COLO668 (cell line): ENCODE measurements around the gene LGALS4.
"Not testable (repeated sequence)": the region's sequence is repeated elsewhere in the genome, so short reads cannot be mapped to it uniquely, and the experiment has no call there.

Experiments used
- DNase-seq: peaks from one replicate; lab custom pipeline; 2025; ENCODE audit not compliant: unreplicated experiment; lab: John Stamatoyannopoulos, UW

LGALS4 gene, protein sequence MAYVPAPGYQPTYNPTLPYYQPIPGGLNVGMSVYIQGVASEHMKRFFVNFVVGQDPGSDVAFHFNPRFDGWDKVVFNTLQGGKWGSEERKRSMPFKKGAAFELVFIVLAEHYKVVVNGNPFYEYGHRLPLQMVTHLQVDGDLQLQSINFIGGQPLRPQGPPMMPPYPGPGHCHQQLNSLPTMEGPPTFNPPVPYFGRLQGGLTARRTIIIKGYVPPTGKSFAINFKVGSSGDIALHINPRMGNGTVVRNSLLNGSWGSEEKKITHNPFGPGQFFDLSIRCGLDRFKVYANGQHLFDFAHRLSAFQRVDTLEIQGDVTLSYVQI

DNA sequence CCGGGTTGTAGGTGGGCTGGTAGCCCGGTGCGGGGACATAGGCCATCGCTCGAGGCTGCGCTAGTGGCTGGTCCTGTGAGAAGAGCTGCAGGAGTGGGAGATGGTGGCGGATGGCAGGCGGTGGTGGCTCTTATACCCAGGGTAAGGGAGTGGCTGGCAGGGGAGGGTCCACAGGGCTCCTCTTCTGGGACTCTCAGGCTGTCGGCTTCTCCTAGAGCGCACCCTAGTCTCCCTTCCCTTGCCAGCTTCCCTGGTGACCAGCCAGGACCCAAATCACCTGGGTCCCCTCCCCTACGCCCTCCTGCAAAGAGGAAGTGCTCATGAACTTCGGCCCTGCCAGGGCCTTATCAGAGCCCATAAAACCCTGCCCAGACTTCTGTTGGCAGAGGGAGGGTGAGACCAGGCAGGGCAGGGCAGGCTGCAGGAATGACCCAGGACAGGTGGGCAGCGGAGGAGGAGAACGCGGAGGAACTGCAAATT, at the start of gene LGALS4:
Gene LGALS4 (minus strand): TSS at position 105 of the 480 bp plus-strand sequence. CDS start 59 bp downstream, at position 46.
- DNase-seq: no peak

DNA sequence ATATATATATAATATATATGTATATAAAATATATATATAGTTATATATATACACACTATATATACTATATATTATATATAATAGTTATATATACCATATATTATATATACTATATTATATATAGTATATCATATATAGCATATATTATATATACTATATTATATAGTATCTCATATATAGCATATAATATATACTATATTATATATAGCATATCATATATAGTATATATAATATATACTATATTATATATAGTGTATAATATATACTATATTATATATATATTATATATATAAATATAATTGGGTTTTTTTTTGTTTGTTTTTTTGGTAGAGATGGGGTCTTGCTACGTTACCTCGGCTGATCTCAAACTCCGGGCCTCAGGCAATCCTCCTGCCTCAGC, 48.6 kb upstream of the LGALS4 start:
- no peak for DNase-seq

DNA sequence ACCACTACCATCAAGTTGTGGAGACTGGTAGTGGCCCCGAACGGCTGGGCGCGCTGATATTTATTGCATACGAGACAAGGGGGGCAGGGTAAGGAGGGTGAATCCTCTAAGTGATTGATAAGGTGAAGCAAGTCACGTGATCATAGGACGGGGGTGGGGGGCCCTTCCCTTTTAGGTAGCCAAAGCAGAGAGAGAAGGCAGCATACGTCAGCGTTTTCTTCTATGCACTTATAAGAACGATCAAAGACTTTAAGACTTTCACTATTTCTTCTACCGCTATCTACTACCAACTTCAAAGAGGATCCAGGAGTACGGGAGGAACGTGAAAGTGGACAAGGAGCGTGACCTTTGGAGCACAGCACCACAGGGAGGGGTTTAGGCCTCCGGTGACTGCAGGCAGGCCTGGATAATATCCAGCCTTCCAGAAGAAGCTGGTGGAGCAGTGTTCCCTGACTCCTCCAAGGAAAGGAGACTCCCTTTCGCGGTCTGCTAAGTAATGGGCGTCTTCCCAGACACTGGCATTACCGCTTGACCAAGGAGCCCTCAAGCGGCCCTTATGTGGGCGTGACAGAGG, 47.0 kb upstream of the LGALS4 start:
- DNase-seq: not testable (repeated sequence)

DNA sequence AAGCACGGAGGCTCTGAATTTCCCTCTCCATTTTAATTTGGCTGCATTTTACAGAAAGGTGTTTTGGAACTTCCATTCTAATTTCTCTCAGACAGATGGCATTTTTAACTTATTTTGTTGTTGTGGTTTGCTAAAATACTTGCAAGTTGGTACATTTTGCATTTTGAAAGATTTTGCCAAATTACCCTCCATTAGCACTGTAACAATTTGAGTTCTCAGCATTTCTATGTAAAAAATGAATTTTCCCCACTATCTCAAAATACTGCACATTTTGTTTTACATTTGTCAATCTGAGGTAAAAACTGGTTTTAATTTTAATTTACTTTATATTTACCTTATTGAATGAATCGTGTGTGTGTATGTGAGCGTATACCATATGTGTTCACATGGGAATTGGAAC, 44.1 kb upstream of the LGALS4 start:
- no peak for DNase-seq

DNA sequence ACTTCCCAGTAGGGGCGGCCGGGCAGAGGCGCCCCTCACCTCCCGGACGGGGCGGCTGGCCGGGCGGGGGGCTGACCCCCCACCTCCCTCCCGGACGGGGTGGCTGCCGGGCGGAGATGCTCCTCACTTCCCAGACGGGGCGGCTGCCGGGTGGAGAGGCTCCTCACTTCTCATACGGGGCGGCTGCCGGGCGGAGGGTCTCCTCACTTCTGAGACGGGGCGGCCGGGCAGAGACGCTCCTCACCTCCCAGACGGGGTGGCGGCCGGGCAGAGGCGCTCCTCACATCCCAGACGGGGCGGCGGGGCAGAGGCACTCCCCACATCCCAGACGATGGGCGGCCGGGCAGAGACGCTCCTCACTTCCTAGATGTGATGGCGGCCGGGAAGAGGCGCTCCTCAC, 43.0 kb upstream of the LGALS4 start:
- DNase-seq: not testable (repeated sequence)

DNA sequence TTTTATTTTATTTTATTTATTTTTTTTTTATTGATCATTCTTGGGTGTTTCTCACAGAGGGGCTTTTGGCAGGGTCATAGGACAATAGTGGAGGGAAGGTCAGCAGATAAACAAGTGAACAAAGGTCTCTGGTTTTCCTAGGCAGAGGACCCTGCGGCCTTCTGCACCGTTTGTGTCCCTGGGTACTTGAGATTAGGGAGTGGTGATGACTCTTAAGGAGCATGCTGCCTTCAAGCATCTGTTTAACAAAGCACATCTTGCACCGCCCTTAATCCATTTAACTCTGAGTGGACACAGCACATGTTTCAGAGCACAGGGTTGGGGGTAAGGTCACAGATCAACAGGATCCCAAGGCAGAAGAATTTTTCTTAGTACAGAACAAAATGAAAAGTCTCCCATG, 42.2 kb upstream of the LGALS4 start:
- not testable (repeated sequence) for DNase-seq

DNA sequence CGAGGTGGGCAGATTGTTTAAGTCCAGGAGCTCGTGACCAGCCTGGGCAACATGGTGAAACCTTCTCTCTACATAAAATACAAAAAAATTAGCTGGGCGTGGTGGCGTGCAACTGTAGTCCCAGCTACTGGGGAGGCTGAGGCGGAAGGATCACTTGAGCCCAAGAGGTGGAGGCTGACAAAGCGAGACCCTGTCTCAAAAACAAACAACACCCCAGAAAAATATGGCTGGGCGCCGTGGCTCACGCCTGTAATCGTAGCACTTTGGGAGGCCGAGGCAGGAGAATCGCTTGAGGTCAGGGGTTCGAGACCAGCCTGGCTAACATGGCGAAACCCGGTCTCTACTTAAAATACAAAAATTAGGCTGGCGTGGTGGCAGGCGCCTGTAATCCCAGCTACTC, 40.5 kb upstream of the LGALS4 start:
- DNase-seq: no peak

DNA sequence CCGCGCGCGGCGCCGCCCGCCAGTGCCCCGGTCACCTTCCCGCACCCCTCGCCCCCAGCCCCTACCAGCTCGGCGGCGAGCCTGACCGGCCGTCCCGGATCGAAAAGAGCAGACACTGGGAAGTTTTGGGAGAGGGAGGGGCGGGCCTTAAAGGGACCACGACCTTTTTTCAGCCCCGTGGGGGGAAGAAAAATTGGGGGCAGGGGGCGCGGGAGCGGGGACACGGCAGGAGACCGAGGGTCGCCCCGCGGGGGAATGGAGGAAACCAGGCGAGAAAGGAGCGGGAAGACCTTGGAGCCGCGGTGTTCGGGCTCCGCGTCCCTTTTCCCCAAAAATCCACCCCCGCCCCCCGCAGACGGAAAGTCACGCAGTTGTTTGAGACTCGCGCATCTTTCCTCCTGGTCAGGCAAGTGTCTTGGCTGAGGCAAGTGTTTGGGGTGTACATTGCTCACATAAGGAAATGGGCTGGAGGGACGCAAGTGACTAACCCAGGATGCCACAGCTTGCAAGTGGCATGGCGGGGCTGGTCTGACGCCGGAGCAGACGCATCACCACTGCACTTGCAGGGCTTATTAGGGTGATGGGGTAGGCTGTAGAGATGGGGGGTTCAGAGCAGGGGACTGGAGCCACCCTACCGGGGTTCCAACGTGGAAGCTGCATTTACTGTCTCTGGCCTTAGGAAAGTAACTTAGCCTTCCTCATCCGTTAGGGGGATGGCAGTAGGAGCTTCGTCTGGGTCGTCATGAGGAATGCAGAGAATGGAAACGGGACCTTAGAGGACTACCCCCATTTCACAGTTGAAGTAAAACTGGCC, 39.7 kb upstream of the LGALS4 start:
- peak; percentile 24 for DNase-seq

DNA sequence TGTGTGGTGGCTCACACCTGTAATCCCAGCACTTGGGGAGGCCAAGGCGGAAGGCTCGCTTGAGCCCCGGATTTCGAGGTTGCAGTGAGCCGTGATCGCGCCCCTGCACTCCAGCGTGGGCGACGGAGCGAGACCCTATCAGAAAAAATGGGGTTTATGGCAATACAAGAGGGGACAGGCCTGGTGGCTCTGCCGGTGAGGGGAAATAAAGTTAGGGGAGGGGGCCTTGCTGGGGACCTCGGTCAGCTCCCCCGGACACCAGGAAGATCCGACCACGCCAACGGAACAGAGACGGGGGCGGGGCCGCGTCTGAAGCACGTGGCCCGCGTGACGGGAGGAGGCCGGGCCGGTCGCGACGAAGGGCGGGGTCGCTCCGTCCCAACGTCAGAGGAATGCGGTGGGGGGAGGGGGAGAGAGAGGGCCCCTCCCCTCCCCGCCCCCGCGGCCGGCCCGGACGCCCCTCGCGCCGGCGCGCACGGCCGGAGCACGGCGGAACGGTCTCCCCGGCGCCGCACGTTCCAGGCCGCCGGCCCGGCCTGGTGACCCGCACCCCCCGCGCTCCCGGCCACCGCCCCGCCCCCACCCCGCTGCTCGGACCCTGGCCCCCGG, 39.0 kb upstream of the LGALS4 start:
- peak; percentile 95 for DNase-seq

DNA sequence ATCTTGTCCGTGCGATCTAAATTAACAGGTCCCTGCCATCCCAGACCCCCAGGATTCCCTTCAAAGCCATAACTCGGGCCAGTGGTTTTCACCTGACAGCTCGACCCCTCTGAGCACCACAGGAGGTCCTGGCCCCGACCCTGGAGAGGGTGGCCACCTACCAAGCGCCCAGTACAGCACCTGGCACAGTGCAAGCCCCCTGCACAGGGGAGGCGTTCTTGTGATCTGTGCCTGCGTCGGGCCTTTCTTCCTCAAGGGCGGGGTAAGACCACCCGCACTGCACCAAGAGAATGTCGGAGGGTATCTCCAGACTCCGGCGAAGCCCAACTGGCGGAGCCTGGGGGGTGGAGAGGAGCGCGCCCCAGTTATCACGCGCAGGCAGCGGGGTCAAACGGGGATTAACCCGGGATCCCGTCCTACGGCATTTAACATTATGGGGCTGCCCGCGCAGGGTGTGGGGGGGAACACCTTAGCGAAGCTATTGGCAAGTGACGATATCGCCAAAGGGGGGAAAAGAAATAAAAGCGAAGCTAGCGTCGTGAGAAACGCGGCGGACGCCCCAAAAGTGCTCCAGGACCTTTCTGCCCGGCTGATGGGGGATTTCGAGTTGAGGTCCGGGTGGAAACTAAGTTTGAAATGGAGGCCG, 38.4 kb upstream of the LGALS4 start:
- DNase-seq: peak; percentile 45

DNA sequence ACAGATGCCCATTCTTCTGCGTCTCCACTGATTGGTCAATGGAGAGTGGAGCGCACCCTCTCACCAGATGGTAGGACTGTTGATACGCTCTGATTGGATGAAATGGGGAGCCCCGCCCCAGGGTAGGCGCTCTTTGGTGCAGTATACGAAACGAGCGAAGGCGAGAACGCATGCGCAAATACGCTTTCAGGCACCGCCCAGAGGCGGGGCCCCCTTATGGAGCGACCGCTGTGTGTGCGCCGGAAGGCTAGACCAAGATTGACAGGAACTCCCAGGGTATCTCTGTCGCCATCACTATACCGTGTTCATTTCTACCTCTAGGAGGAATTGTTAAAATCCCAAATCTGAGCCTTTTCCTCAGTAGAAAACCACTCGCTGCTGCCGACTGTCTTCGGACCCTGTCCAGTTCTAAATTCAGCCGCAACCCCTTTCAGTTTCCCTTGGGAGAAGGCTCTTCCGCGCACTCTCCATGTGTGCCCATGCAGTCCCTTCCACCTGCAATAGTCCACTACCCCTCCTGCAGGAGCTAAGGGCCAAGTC, 37.8 kb upstream of the LGALS4 start:
- peak; percentile 100 for DNase-seq

DNA sequence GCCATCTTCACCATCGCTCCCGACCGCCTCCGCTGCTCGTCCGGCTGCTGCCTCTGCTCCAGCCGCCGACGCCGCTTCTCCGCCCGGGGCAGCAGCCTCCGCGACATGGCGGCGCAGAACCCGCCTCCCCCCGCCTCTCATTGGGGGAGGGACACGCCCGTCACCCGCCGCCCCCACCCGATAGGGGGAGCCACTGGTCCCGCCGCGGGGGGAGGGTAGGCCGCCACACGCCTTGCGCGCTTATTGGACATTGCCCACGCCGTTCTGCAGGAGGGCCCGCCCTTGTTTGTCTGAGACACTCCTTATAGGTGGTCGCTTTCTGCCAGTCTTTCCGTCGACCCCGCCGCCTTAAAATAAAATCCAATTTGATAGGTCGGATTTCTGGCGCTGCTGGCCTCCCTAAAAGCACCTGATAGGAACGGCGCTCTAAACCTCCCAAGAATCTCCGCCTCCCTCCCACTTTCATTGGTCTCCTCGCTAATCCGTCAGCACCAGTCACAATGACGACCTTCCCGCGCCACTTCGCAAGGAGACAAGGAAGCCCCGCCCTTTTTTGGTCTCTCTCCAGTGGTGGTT, 37.2 kb upstream of the LGALS4 start, which contains the start of gene HNRNPL:
Gene HNRNPL (minus strand): TSS at position 127 of the 576 bp plus-strand sequence. CDS start 20 bp downstream, at position 107.
- DNase-seq: peak; percentile 100

DNA sequence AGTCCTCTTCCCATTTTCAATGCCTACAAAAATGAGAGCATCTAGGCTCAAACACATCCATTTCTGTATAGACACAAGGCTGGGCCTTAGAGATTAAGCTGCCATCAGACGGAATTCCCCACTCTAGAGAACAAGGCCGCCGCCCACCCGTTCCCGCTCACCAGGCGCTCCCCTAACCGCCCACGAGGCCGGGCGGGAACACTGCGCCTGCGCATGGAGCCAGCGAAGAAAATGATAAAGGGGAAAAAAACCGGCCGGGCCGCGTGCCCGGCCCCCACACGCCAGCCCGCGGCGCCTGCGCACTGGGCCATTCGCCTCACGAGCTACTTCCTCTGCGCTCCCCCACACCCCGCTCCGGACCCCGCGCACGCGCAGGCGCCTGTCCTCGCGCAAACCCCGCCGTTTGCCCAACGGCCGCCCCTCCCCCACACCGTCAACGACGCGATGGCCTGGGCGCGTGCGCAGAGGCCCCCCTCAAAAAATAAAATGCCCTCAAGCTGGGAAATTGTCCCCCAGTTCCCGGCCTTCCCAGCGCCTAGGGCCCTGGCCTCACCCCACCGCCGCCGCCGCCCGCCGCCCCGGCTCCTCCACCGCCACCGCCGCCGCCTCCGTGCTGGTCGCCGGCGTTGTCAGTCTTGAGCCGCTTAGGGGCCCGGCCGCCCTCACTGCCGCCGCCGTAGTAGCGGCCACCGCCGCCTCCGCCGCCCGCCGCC, 36.6 kb upstream of the LGALS4 start:
- DNase-seq: peak; percentile 98

DNA sequence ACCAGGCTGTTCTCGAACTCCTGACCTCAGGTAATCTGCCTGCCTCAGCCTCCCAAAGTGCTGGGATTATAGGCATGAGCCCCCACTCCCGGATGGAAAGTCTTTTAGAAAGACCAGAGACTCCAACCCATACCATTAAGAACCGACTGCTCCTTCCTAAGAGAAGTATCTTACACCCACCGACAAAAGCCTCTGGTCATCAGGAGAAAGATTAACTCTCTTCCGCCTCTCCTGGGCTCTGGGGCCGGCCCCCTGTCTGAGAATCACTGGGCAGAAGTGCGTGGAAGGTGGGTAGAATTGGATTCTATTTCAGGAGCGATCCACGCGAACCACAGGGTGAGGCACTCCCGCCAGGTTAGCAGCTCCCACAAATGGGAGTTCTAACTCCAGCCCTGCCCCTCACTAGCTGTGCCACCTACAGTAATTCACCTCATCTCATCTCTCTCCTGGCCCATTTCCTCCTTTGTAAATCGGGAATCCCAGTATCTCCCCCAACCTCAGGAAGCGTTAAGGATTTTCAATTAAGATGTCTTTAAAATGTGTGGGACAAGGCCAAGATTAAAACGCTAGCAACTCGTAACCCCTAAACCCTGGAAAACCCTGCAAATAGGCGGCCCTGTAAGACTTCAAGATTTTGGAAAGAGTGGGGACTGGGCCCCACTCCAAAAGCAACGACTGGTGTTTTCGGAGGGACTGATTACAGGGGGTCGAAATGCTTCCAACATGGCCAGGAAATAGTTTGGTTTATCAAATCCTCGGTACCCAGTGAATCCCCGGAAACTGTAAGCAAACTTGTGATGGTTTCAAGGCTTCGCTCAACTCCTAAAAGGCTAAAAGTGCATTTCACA, 35.8 kb upstream of the LGALS4 start:
- DNase-seq: peak; percentile 13

DNA sequence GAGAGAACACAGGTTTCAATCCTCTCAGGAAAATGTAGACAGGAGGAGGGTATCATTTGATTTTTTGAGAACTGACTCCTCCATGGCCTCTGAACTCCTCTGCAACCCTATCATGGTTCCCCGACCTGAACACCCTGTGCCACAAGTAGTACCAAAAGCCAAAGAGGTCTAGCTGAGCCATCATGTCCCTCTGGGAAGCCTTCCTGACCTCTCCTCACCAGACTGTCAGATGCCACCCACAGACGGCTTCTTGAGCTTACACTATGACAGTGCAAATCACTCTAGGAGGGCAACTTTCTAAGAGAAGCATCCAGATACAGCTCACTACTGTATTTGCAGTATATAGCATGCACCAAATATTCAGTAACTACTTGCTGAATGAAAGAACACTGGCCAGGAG, 33.4 kb upstream of the LGALS4 start:
- DNase-seq: no peak

DNA sequence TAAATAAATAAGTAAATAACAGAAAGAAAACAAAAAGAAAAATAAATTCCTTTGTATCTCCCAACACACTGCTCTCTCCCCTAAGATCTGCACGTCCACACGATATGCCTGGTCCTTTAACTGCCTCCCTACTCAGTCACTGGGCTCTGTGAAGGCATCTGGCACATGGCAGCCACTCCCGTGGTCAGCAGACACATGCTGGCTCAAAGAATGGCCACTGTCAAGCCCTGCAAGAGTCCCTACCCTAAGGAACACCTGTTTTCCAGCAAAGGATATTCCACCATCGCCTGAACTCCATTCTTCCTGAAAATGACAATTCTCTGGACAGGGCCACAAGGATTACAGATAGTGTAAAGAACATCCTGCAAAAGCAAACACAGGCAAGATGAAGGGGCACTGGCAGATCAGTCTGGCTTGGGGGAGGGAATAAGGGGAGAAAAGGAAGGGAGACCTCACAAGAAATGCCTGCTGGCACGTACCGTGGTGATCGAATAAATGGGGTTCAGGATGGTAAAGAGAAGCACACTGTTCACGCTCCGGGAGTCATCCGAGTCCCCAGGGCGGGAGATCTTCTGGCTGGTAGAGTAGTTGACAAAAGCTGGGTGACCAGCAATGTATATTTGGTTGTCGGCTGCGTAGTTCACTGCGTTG, 32.8 kb upstream of the LGALS4 start:
- DNase-seq: no peak

DNA sequence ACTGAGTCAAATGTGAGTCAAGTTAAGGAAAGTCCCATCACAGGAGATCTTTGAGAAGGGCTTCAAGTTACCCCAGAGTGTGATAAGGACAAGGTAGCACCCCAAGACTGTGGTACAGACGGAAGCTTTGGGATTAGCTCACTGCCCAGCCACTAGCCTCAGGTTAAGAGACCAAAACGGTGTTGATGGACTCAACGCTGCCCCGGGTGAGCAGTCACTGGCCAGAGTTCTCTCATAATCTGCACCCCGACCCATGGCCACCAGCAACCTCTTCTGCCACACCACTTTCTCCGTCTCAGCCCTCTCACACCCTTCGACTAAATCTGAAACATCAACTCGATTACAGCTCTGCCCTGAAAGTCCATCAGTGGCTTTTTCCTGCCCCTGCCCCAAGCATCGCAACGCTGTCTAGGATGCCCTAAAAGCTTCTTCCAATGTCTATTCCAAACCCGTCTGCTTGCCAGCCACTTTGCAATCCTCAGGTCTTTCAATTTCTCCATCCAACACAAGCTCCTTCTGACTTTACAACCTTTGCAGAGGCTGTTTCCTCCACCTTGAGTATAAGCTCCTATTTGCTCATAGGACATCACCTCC, 31.4 kb upstream of the LGALS4 start:
- DNase-seq: no peak
